Stimulated activated CD4-positive, alpha-beta T cell treated with anti-CD3 and anti-CD28 coated beads, Interleukin-2, amount 100 ng/mL, for 48 hours (primary cell): ENCODE results near the gene CGB2.
"Not testable (repeated sequence)": the region's sequence is repeated elsewhere in the genome, so short reads cannot be mapped to it uniquely, and the experiment has no call there.

Source experiments
- DNase-seq, 2 donors: peaks; one replicate each; pipeline ENCODE4 v3.0.0-alpha.2; 2020

CGB2 gene

DNA sequence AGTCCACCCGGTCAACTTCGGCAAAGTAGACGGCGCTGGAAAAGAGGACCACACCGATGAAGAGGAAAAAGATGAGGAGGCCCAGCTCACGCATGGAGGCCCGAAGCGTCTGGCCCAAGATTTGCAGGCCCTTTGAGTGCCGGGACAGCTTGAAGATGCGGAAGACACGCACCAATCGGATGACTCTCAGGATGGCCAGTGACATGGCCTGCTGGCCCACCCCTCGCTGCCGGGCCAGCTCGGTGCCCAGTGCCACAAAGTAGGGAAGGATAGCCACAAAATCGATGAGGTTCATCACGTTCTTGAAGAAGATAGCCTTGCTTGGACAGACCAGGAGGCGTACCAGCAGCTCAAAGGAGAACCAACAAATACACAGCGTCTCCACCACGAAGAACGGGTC lies 38.7 kb downstream of the CGB2 start:
- DNase-seq, result no peak

- no peak for DNase-seq
Measured at GRCh38 chr19:49071860-49072547, 40.3 kb downstream of the CGB2 start.

GRCh38 chr19:49073514-49074378 lies 42.1 kb downstream of the CGB2 start:
- no peak for DNase-seq

DNA sequence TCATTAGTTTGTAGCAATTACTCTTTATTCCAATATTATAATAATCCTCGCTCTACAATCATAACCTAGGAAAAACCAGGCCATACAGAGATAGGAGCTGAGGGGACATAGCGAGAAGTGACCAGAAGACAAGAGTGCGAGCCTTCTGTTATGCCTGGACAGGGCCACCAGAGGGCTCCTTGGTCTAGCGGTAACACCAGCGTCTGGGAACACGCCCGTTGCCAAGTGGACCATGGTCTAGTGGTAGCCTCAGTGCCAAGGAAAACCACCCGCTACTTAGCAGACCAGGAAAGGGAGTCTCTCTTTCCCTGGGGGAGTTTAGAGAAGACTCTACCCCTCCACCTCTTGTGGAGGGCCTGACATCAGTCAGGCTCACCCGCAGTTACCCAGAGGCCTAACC lies 43.2 kb downstream of the CGB2 start:
- not testable (repeated sequence) for DNase-seq

- no peak for DNase-seq
Measured at GRCh38 chr19:49080392-49080791, 48.7 kb downstream of the CGB2 start.

DNA sequence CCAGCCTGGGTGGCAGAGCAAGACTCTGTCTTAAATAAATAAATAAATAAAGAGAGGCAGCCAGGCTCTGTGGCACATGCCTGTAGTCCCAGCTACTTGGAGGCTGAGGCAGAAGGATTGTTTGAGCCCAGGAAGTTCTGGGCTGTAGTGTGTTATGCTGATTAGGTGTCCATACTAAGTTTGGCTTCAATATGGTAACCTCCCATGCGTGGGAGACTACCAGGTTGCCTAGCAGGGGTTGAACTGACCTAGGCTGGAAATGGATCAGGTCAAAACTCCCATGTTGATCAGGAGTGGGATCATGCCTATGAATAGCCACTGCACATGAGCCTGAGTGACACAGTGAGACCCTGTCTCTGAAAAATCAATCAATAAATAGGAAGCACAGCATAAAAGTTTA lies 49.6 kb downstream of the CGB2 start:
- no peak for DNase-seq
